ENCODE data around the gene CERS4.

DNA sequence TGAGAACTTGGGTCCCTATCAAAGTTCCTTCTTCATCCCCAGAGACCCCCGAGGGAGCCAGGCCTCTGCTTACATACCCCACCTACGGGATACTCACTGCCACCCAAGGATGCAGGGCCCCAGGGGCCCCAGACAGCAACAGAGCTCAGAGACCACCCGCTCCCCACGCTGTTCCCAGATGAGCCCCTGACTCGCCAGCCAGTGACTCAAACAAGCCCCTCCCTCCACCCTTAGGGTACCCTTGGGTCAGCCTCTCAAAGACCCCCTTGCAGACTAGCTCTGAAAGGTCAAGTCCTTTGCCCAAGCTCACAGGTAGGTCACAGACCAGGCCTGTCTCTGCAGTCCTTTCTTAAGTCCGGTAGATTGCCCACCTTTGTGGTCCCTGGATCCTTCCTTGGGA, 53.3 kb downstream of the CERS4 start:
- TF ChIP-seq, protein P1, sequence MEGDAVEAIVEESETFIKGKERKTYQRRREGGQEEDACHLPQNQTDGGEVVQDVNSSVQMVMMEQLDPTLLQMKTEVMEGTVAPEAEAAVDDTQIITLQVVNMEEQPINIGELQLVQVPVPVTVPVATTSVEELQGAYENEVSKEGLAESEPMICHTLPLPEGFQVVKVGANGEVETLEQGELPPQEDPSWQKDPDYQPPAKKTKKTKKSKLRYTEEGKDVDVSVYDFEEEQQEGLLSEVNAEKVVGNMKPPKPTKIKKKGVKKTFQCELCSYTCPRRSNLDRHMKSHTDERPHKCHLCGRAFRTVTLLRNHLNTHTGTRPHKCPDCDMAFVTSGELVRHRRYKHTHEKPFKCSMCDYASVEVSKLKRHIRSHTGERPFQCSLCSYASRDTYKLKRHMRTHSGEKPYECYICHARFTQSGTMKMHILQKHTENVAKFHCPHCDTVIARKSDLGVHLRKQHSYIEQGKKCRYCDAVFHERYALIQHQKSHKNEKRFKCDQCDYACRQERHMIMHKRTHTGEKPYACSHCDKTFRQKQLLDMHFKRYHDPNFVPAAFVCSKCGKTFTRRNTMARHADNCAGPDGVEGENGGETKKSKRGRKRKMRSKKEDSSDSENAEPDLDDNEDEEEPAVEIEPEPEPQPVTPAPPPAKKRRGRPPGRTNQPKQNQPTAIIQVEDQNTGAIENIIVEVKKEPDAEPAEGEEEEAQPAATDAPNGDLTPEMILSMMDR (IDR thresholded peaks at IDR 0.05; ENCODE audit: borderline replicate concordance, extremely low read depth, low read length, poor library complexity, severe bottlenecking): no peak
- TF ChIP-seq EZH2 (IDR thresholded peaks at IDR 0.05; ENCODE audit: borderline replicate concordance, low read depth, low read length, severe bottlenecking): no peak

Data from DND-41 (cell line).